NT2/D1 (cell line): Measurements from ENCODE around the gene APOA5.

Experiments used
- DNase-seq: peaks from one replicate; pipeline ENCODE4 v3.0.0-alpha.2; 2011; ENCODE audit warnings: low read depth, low spot score
- H3K27me3 ChIP-seq: 2 replicates; pipeline ENCODE4 v1.6.0; 2011; ENCODE audit warnings: mild to moderate bottlenecking; ENCODE audit not compliant: insufficient read length, insufficient read depth
- H3K36me3 ChIP-seq: 2 replicates; pipeline ENCODE4 v1.6.1; 2011; ENCODE audit warnings: mild to moderate bottlenecking, low read length, mixed read lengths; ENCODE audit not compliant: insufficient read depth, insufficient read length
- H3K4me1 ChIP-seq: 2 replicates; pipeline ENCODE4 v1.5.1; 2011; ENCODE audit not compliant: insufficient read depth, insufficient read length
- H3K4me3 ChIP-seq: 2 replicates; pipeline ENCODE4 v1.5.1; 2011; ENCODE audit warnings: low read depth; ENCODE audit not compliant: insufficient read length
- H3K9ac ChIP-seq: 2 replicates; pipeline ENCODE4 v1.6.0; 2011; ENCODE audit warnings: low read depth; ENCODE audit not compliant: insufficient read length
- H3K9me3 ChIP-seq: 2 replicates; pipeline ENCODE4 v1.5.1; 2011; ENCODE audit warnings: mild to moderate bottlenecking, low read length; ENCODE audit not compliant: insufficient read depth
- SUZ12 ChIP-seq: IDR thresholded peaks from 2 replicates; pipeline ENCODE4 v1.6.1; 2011; ENCODE audit not compliant: insufficient read length, insufficient read depth; ENCODE audit errors: extremely low read depth
- YY1 ChIP-seq: IDR thresholded peaks from 2 replicates; pipeline ENCODE4 v1.6.1; 2011; ENCODE audit not compliant: insufficient read length, insufficient read depth
- ZNF274 ChIP-seq: IDR thresholded peaks from 2 replicates; pipeline ENCODE4 v1.6.1; 2011; ENCODE audit warnings: mild to moderate bottlenecking, low read depth, low read length

The APOA5 gene, protein sequence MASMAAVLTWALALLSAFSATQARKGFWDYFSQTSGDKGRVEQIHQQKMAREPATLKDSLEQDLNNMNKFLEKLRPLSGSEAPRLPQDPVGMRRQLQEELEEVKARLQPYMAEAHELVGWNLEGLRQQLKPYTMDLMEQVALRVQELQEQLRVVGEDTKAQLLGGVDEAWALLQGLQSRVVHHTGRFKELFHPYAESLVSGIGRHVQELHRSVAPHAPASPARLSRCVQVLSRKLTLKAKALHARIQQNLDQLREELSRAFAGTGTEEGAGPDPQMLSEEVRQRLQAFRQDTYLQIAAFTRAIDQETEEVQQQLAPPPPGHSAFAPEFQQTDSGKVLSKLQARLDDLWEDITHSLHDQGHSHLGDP

DNA sequence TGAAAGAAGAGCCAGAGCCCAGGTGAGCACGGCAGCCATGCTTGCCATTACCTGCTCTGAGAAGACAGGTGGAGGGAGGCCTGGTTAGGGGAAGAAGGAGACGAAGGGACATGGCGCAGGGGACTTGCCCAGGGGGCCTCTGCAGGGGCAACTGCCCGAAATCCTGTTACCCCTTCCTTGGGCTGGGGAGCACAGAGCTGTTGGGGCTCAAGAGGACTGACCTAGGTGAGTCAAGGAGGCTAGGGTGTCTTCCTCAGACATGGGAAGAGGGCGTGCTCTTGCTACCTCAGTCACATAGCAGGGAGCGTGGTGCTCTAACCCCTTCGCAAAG lies at the start of gene APOA5:
TSS of gene APOA5 (minus strand) at position 67 of the 331 bp plus-strand sequence. CDS start at position 48, 19 bp downstream.
- Histone ChIP-seq H3K9me3 (no peaks in the 10 kb centered on the region), H3K4me3 (no peak within 1 kb of the TSS), H3K36me3 (peaks cover 3% of the 10 kb centered on the region), H3K4me1 (peaks cover 8% of the 10 kb centered on the region), H3K27me3 (peaks cover 25% of the 10 kb centered on the region), H3K9ac (peak within 1 kb of the TSS; percentile 47)
- TF ChIP-seq ZNF274 = no peak
- no peak for TF ChIP-seq YY1
- no peak for TF ChIP-seq SUZ12
- no peak for DNase-seq

DNA sequence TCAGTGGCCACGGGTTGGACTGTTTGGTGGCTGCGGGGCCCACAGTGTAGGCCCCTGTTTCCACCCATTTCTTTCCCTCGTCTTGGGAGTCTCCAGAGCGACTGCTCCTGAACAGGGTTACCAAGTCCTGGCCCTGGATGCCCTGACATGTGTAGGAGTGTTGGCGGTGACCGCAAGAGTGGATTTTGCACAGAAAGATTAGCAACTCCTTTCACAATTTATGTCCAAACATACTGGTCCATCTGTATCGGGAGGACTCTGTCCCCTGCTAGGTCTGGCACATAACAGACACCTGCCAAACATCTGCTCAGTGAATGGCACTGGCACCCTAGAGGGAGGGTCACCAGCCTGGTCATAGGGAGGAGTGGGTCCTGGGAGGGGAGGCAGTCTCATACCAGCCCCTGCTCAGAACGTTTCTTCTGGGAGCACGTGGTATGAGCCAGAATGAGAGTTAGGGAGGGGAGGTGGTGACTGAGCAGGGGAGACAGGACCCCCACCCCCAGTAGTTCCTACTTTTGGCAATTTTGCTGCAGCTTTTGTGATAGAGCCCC lies 49.1 kb upstream of the APOA5 start:
- Histone ChIP-seq H3K9ac (no peak overlapping the region), H3K27me3 (no peaks in the 10 kb centered on the region), H3K4me3 (no peak overlapping the region), H3K36me3 (peaks cover 23% of the 10 kb centered on the region), H3K9me3 (no peaks in the 10 kb centered on the region), H3K4me1 (peaks cover 19% of the 10 kb centered on the region)
- no peak for DNase-seq
- TF ChIP-seq ZNF274 (no peak), SUZ12 (no peak), YY1 (no peak)

DNA sequence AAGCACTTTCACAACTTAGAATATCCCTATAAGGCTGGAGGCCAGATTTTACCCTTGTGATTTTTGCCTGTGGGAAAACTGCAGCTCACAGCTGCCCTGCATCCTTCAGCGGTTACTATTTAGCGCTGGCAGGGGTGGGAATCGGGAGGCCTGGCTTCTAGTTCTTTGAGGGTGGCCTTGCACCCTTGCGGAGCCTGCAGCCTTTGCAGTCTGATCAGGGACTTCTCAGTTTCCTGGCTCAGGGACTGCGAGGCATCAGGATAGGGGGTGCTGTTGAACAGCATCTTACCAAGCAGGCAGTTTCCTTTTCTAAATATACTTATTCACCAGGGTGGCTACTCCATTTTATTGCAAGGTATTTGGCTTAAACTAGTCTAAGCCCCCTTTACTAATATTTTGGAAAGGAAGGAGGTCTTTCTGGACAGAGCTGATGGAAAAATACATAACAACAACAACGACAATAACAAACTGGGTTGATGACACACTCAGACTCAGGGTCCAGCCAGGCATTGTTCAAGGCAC lies 48.6 kb upstream of the APOA5 start:
- no peak overlapping the region for H3K4me3 ChIP-seq
- H3K27me3 ChIP-seq = no peaks in the 10 kb centered on the region
- H3K9me3 ChIP-seq = no peaks in the 10 kb centered on the region
- no peak overlapping the region for H3K9ac ChIP-seq
- TF ChIP-seq YY1 = no peak
- no peak for TF ChIP-seq SUZ12
- TF ChIP-seq ZNF274 = no peak
- no peak for DNase-seq
- peaks cover 18% of the 10 kb centered on the region for H3K36me3 ChIP-seq
- peaks cover 19% of the 10 kb centered on the region for H3K4me1 ChIP-seq

DNA sequence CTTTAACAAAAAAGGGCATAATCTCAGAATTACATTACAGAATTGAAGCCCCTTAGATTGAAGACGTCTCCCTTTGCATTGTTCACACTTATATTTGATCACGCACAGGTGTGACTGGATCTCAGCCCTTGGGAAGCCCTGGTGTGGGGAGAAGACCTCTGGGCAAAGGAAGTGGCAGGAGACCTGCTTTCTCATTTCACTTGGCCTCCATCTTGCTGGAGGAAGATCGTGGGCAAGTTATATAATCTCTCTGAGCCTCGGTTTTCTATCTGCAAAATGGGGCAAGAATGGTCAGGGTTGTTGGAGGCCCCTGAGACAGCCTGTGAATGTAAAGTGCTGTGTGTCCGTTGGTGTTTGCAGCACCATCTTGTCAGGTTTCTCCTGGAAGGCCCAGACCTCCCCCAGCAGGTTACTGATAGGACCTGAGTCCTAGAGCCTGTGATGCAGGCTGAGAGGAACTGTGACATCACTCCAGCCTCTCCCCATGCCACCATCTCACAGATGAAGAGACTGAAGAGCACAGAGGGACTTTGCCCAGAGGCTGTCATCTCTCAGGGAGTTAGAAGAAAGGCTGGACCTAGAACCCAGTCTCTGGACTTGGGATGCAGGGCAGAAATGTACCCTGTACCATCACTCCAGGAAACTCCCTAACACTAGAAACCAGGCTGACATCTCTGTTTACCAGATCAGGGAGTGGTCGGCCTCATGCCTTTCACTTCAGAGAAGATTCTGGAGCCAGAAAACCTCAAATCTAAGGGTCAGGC lies 46.8 kb upstream of the APOA5 start:
- Histone ChIP-seq H3K27me3 (no peaks in the 10 kb centered on the region), H3K9ac (no peak overlapping the region), H3K4me3 (no peak overlapping the region), H3K4me1 (peaks cover 21% of the 10 kb centered on the region), H3K36me3 (peaks cover 6% of the 10 kb centered on the region), H3K9me3 (no peaks in the 10 kb centered on the region)
- DNase-seq = no peak
- no peak for TF ChIP-seq ZNF274
- no peak for TF ChIP-seq YY1
- TF ChIP-seq SUZ12 = no peak

DNA sequence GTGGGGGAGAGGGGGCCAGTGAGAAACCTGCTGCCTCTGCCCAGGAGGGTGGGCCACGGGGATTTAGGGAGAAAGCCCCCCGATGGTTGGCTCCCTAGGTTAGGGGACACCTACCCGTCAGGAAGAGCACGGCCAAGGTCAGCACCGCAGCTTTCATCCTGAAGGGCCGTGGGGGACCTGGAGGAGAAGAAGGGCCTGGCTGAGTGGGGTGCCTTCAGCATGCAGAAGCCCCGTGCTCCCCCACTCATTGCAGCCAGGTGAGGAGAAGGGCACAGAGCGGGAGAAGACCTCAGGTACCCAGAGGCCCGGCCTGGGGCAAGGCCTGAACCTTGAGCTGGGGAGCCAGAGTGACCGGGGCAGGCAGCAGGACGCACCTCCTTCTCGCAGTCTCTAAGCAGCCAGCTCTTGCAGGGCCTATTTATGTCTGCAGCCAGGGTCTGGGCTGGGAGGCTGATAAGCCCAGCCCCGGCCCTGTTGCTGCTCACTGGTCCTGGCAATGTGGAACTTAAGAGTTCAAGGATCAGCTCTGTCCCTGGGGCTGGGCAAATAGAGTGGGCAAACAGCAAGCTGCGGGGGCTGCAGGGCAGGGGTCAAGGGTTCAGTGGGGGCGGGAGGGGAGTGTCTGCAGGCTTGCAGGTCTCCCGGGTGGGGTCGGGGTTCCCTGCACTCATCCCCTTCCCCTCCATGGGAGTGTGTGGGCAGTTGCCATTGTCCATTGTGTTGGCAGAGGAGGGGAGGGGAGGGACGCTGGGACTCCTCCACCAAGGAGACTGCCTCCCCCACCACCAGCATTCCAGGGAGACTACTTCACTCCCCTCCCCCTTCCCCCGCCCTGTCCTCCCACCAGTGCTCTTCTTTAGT lies 45.8 kb upstream of the APOA5 start, which contains the start of gene APOA1:
TSS of gene APOA1 (minus strand) at position 392 of the 861 bp plus-strand sequence. CDS start at position 157, 235 bp downstream.
- peak; percentile 38 for DNase-seq
- TF ChIP-seq SUZ12 = no peak
- no peak for TF ChIP-seq ZNF274
- TF ChIP-seq YY1 = no peak
- H3K4me3 ChIP-seq = no peak within 1 kb of the TSS
- H3K9ac ChIP-seq = peak within 1 kb of the TSS; percentile 61
- H3K9me3 ChIP-seq = no peaks in the 10 kb centered on the region
- H3K27me3 ChIP-seq = no peaks in the 10 kb centered on the region
- no peaks in the 10 kb centered on the region for H3K36me3 ChIP-seq
- H3K4me1 ChIP-seq = peaks cover 21% of the 10 kb centered on the region

DNA sequence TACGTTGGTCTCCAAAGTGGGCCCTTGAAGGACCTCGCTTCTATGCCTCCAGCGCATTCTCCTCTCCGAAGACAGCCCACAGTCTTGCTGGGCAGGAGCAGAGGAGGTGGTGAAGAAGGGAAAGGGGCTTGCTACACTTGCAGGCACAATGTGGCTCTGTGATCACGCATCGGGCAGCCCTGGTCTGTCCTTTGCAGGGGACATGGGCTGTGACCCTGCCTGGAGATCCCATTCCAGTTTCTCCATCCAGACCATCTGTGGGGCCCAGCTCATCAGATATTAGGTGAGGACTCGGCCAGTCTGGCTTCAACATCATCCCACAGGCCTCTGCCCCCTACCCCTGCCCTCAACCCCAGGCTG lies 44.9 kb upstream of the APOA5 start:
- no peaks in the 10 kb centered on the region for H3K9me3 ChIP-seq
- no peaks in the 10 kb centered on the region for H3K36me3 ChIP-seq
- TF ChIP-seq SUZ12 = no peak
- TF ChIP-seq YY1 = no peak
- no peak for TF ChIP-seq ZNF274

More for the DNA sequence above, 44.9 kb upstream of the APOA5 start:
- no peaks in the 10 kb centered on the region for H3K27me3 ChIP-seq
- no peak overlapping the region for H3K9ac ChIP-seq
- no peak overlapping the region for H3K4me3 ChIP-seq
- no peak for DNase-seq
- H3K4me1 ChIP-seq = peaks cover 21% of the 10 kb centered on the region
